Cardiac septum (tissue), 1 donor: ENCODE measurements around the gene PTPRF. TPM values are rescaled to one million over a fixed set of nuclear protein-coding genes. Genes with fewer than 3 reads are reported as not detected.

ENCODE experiments used
- DNase-seq: peaks from one replicate; pipeline ENCODE4 v3.0.0-alpha.2; 2020; ENCODE audit warnings: low spot score
- intact Hi-C: fragments of 100-400 bp; cut with DNase I; formaldehyde crosslinking; loops from one replicate; pipeline ENCODE4 v1.14.0; 2022
- total RNA-seq: library from RNA; stranded (reverse); fragmentation: NEBNext Ultra II Directional; extraction: Animal tissue kit (Norgen Biotek cat#: 25700); gene quantifications from one replicate; pipeline ENCODE4 v1.2.1, GENCODE V29; 2021
- donor health status: DM: no; HTN: no; CAD: no.

PTPRF gene
- total RNA-seq, 1 donor from 2014 or later: 9.1 TPM

DNA sequence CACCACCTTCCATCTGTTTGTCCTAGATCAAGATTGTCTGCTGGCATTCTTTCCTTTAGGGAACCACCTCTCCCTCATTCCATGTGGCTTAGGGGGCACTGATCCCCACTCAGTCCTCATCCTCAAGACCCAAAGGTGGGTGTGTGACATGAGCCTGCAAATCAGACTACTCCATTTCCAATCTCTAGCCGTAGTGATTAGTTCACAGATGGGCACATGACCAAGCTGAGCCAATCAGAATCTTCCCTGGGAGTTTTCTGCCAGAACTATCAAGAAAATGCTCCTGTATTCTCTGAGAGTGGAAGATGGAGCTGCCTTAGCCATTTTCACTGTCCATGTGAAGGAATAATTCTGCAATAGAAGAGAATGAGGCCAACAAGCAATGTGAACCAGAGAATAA is 19.3 kb upstream of the PTPRF start:
- no peak for DNase-seq
- intact Hi-C loops: no loop called here

DNA sequence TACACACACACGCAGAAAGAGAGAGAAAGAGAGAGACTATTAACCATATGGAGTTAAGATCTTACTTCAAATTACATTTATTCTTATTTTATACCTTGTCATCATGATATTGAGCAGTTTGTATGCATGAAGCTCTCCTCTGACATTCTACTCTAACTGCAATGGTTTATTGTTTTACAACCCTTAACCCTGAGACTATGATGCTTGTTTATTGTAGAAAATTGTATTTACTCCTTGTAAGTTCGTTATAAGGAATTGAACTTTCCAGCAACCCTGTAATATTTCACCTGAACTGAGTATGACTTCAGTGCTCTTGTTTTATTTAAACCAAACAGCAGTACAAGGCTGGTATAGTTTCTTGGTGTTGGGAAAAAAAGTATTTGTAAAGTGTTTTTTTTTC is 18.6 kb upstream of the PTPRF start:
- no peak for DNase-seq
- intact Hi-C loops: no loop called here

DNA sequence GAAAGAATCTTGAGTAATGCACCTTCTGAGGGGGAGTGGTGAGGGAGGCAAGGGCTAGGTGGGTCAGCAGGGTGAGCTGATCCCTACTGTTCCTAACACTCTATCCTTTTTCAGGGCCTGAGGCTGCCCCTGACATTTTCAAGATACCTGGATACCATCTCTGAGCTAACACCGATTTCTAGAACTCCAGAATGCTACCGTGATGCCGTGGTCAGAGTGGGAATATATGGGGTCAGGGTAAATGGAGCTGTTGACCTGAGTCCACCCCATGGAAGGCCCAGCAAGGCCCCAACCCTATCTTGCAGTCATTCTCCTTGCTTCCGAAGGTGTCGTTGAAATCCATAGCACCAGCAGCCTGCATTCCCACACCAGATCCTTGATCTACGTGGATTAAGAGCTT is 18.0 kb upstream of the PTPRF start:
- intact Hi-C loops: no loop called here
- no peak for DNase-seq

DNA sequence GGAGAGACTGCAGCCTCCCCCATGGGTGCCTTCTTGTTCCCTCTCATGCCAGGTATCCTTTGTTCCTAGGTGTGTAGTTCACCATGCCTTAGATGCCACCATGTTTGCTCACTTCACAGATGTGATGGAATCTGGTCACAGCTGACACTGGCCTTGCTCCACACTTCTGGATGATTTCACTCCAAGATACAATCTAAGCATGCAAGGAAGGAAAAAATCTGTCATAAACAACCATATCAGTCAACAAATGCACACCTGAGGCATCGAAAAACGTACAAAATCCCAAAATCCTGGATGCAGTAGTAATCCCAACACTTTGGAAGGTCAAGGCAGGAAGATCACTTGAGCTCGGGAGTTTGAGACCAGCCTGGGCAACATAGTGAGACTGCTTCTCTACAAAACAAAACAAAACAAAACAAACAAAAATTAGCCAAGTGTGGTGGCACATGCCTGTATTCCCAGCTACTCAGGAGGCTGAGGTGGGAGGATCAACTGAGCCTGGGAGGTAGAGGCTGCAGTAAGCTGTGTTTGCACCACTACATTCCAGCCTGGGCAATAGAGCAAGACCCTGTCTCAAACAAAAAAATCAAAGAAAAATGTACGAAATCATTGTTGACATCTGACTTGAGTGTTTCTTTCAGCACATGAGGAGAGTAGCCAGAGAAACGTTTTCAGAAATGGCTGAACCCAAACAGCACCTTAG is 17.1 kb upstream of the PTPRF start:
- intact Hi-C loops: no loop called here
- no peak for DNase-seq

DNA sequence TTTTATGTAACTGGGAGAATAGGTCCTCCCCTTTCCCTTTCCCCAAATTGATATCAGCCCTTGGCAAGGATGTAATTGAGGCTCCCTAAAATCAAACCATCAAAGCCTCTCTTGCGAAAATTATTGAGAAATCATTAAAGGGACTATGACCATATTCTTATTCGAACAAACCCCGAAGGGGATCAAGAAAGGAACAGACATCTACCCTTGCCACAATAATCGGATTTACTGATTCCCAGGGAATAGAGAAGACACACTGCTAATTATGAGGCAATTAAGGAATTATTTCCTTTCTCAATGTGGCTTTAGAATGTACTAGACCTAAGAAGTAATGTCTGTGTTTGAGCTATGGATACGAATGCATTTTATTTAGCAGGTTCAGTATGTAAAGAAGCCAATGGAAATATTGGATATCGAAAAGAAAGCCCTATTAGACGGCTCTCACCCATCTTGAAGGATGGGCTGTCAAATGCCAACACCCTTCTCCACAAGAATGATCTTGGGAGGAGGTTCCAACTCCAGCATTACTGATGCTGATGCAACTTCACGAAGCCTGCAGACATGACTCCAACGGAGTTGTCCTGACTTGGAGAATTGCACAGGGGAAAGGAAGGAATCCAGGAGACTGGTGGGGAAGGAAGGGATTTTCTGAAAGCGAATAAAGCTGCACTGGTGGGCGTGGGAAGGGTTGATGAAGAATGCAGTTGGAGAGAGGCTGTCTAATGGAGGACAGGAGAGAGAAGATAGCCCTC is 11.6 kb upstream of the PTPRF start:
- intact Hi-C loops: no loop called here
- DNase-seq: peak; percentile 35

DNA sequence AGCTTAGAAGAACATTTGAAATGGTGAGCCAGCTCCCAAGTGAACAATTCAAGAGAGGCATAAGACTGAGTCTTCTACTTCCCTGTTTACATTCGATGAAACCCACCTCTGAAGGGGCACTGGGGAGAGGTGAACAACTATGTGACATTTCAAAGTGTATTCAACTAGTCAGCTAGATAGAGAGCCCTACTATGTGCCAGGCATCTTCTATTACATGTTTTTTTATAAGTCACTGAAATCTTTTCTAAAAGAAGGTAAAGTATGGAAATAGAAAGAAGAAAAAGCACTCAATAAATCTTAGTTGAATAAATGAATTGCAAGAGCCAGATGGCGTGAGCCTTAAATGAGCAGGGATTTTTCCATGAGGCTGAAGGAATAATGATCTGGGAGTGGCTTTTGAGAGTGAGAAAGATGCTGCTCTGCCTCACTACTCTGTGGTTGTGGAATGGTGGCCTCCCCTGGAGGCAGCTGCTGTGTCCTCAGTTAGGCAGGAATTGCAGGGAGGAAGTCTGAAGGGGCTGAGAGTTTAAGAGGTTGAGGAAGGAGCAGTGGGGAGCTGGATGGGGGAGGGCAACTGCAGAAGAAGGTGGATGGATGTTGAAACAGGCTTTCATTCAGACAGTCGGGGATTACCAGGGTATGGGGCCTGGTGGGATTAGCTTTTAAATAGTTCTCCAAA is 10.4 kb upstream of the PTPRF start:
- intact Hi-C loops: no loop called here

DNA sequence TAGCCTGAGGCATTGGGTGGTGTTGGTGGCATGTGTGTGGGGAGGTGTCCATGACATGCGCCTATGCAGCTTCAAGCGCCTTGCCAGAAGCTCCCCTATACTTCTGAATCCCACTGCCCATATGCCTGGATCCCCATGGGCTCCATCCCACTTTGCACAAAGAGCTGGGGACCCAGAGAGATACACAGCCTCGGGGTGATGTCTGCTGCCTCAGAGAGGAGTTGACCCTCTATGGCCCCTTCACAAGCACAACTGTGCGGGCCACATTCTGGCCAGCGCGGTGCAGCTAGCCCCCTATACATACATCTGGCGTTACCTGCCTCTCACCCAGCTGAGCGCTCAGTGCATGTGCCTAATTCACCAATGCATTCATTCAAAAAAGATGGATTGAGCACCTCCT is 9.6 kb upstream of the PTPRF start:
- intact Hi-C loops: no loop called here
- DNase-seq: no peak

More for the DNA sequence above, 10.4 kb upstream of the PTPRF start:
- DNase-seq: no peak

DNA sequence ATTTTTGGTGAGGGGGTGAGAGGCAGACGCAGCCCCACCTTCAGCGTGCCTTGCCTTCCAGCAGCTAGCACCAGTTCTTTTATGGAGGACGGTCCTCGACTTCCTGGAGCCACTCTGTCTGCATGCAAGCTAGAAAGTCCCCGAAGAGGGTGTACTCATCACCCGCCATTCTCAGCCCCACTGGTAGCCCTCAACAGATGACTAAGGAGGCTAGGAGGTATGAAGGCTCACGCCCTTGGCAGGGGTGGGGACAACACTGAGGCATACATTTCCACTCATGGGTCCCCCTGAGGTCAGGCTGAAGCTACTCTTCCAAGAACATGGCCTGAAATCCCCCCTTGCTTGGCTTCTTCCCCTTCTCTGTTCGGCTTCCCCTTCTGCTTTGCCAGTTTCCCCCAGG is 8.9 kb upstream of the PTPRF start:
- no peak for DNase-seq
- intact Hi-C loops: no loop called here

DNA sequence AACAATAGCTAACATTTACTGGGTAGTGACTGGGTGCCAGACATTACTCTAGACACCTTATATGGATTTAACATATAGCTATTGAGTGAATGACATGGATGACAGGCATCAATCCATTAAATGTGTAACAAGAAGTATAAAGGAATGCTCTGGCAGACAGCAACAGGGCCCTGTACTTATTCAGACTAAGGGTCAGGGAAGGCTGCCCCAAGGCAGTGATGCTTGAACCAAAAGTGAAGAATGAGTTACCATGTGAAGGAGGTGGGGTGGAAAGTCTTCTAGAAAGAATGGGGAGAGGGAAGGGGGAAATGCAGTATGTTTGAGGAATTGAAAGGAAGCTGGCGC is 8.3 kb upstream of the PTPRF start:
- intact Hi-C loops: no loop called here
- no peak for DNase-seq

DNA sequence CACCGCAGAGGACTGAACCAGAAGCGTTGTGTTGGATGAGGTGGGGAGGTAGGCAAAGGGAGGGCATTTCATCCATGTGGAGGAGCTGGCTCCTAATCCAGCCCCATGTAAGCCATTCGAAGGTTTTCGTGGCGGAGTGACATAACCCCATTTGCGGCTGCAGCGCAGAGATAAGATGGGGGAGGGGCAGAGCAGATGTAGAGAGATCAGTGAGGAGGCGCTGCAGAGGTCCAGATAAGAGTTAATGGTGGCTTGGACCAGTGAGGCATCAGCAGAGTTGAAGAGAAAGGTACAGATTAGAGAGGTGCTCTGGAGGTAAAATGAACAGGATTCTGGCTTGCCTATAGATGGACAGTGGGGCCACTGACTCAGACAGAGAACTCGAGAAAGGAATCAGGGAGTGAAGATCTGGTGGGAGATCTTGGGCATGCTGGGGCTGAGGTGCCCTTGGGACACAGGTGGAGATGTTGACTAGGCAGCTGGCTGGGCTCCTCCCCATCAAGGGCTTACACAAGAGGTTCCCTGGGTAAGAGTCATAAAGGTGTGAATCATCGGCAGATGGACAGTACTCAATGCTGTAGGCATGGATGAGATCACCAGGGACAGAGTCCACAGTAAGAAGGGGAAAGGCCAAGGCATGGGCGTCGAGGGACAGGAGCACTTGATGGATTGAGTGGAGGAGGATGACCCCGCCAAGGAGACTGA is 7.8 kb upstream of the PTPRF start:
- intact Hi-C loops: no loop called here
- DNase-seq: no peak

DNA sequence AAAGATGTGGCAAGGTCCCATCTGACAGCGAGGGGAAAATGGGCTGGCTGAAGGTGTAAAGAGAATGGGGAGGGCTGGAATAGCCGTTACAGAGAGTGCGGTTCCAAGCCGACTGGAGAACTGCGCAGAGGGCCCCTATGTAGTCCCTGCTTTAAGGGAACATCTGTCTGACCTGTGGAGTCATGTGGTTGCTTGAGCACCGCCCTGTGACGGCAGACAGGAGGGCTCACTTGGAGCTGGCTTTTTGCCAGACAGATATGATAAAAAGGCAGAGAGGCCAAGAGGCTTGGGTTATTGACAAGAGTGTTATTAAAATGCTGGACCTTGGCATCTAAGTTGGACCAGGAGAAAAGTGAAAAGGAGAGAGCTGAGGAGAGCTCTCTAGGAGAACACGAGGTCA is 5.9 kb upstream of the PTPRF start:
- no peak for DNase-seq
- intact Hi-C loops: loop anchor here (5.0 kb wide), 1 partner anchor 237 kb away; no protein-coding TSS in a partner anchor

DNA sequence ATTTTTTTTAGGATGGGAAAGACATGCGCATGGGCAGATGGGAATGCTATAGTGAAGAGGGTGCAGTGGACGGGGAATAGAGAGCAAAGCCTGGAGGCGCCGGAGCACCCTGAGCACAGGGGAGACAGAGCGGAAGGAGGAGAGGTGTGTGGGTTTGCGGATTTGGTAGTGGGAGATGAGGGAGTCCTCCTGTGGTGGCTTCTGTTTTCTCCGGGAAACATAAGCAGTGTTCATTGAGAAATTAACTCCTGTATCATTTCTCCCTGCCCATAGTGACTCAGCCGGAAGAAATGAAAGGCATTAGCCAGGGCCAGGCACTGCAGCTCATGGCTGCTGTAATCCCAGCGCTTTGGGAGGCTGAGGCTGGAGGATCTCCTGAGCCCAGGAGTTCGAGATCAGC is 4.7 kb upstream of the PTPRF start:
- intact Hi-C loops: loop anchor here (5.0 kb wide), 1 partner anchor 236 kb away; no protein-coding TSS in a partner anchor
- no peak for DNase-seq

DNA sequence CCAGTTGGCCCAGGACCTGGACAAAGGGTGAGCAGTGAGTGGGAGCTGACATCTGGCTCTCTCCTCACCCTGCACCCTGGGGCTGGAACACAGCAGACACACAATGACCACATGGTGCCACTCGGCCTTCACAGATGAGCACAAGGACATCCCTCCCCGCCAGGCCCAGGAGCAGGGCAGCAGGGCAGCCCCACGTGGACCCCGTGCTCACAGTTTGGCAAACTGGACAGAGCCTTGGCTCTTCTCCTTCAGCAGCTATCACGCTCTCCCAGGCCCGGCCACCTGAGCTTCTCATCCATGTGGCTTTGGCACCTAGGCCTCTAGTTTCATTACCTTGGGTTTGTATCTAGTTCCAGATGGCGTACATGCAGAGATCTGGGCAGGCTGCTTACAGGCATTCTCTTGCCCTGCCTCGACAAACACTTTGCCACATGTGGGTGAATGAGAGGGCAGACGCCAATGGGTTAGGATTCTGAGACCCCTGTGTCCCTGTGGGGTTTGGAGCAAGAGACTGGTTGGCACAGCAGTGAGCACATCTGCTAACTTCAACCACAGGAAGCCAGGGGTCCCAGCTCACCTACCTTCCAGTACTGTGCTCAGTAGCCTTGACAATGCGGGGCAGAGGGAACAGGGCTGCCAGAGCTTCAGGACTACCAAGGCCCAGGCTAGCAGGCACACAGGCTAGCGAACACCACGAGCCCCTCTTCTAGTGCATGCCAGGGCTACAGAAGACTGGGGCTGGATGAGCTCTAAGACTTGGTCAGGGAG is 3.4 kb upstream of the PTPRF start:
- no peak for DNase-seq
- intact Hi-C loops: loop anchor here (5.0 kb wide), 1 partner anchor 235 kb away; no protein-coding TSS in a partner anchor

DNA sequence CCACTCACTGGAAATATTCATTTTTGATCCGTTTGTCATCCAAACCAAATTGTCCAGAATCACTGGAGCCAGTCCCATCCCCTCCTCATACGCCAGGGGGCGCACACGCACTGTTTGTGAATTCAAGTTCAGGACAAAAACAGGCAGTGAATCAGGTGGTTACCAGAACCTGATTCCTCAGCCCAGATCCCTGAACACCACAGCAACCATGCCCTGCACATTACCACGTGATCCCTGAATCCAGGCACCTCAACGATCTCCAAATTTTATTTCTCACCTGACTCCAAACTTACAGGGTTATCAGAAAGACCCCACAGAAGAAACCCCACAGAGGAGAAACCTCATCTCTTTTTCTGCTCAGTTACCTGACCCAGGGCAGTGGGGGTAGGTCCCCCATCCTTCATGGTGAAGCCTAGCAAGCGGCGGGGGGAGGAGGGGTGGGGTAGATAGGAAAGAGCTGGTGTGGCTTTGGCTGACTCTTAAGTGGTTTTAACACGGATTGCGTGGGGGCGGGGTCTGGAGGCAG is 1.4 kb upstream of the PTPRF start:
- DNase-seq: peak; percentile 87
- intact Hi-C loops: loop anchor here (2.0 to 5.0 kb wide), 3 partner anchors 120 to 406 kb away; no protein-coding TSS in a partner anchor

DNA sequence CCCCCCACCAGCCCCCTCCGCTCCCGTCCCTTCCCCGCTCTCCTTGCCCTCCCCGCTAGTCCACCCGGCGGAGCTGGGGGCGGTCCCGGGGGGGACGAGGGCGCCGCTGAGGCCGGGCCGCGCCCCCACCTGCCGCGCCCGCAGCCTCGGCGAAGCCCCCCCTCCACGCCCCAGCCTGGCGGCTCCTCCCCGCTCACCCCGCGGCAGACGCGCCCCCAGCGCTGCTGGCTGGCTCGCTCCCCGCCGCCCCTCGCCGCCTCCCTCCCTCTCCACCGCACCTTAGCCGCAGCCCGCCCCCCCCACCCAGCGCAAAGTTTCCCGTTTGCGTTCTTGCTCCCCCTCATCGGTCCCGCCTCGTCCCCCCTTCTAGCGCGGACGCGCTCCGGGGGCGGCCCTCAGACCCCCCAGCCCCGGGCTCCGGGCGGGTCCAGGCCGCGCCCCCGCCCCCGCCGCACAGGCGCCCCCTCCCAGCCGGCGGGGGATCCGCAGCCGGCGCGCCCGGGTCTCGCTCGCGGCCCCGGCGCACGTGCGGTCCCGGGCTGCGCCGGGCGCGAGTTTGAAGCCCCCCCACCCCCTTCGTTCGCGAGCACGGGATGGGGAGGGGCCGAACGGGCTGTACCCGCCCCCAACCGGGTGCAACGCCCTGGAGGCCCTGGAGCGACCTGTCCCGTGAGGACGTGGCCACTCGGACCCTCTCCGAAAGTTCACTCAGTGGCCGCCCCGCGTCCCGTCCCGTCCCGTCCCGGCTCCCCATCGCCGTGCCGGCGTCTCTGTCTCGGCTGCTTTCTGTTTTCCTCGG is 623 bp downstream of the PTPRF start:
- intact Hi-C loops: loop anchor here (10.0 kb wide), 1 partner anchor 503 kb away; the partner anchor contains the start of gene SLC6A9
- no peak for DNase-seq

DNA sequence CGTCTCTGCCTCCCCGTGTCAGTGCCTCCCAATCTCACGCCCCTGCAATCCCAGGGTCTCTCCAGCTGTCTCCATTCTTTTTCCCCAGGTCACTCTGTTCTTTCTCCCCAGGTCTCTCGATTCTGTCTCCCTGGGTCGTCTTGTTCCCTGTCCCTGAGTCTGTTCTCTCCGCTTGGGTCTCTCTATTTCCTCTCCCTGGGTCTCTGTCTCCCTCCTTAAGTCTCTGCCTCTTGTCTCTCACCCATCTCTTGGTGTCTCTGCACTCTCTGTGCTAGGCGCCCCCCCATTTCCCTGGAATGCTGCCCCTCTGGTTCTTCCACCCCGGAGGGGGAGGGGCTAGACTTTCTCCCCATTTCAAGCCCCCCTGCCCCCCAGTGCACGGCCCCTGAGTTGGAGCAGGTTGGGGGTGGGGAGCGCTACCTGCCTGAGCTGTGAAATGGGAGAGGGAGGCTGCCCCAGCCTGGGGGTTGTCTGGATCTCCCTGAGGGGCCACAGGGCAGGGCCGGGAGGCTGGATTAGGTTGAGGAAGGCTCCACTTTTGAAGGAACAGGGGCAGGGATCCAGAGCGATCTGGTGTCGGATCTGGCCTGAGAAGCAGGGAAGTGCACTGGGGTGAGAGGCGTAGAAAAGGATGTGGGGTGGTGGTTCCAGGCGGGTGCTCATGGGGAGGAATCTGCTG is 1.4 kb downstream of the PTPRF start:
- no peak for DNase-seq
- intact Hi-C loops: loop anchor here (10.0 kb wide), 1 partner anchor 503 kb away; the partner anchor contains the start of gene SLC6A9

DNA sequence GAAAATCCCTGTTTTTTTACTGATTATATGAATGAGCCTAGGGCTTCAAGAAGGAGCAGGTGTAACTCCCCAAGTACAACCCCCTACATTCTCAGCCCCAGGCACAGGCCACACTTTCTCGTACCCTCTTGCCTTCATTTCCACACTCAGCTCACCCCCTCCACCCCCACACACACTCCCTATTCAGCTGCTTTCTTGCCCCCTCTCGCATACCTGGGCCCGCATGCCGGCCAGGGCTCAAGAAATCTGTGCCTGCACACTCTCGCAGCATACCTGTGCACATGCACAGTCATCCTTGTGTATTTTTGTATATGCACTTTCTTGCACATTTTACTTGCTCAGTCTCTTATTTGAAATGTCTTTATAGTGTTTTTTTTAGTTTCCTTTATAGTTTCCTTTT is 2.0 kb downstream of the PTPRF start:
- DNase-seq: no peak
- intact Hi-C loops: loop anchor here (10.0 kb wide), 1 partner anchor 502 kb away; the partner anchor contains the start of gene SLC6A9
